OCI-LY3 (cell line): Measurements from ENCODE around the gene ENOSF1.

ENCODE experiments used
- CTCF ChIP-seq: fragments of 200-600, 300-600 bp; sonication (generic); IDR thresholded peaks from 2 replicates; pipeline ENCODE4 v1.5.1; 2014; ENCODE audit warnings: antibody characterized with exemption, low read length, low read depth
- EZH2phosphoT487 ChIP-seq: fragments of 200-600 bp; shearing (Covaris generic); IDR thresholded peaks from 2 replicates; pipeline ENCODE4 v1.6.1; 2018; ENCODE audit warnings: antibody characterized with exemption, mixed run types, low read depth

GRCh38 chr18:677145-677544, 35.3 kb downstream of the ENOSF1 start:
- TF ChIP-seq CTCF (no peak), EZH2phosphoT487 (no peak)
